GM12872 (cell line): ENCODE measurements around the gene PTPN4.

Experiments used
- TF ChIP-seq, protein P1 (sequence below): IDR thresholded peaks from 3 replicates; pipeline ENCODE4 v1.5.1; 2011; ENCODE audit warnings: low read depth, mild to moderate bottlenecking, low read length, moderate library complexity; ENCODE audit not compliant: insufficient read depth

PTPN4 gene

DNA sequence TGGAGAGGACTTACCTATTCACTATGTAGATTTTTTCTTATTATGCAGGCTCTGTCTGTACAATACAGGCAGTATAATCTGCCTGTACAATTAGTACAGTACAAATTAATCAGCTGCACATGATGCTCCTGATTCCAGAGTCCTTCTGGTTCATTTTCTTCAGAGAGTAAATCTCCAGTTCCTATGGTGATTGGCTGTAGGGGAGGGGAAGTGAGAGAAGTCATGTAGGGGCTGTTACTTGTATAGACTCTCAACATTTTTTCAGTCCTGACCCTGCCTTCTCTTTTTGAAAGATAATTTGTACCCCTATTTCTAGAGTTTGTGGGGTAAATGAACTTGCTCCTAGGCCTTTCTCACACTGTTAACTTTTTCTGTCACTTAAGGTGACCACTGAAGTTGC is 54.5 kb downstream of the PTPN4 start:
- TF ChIP-seq, protein P1, sequence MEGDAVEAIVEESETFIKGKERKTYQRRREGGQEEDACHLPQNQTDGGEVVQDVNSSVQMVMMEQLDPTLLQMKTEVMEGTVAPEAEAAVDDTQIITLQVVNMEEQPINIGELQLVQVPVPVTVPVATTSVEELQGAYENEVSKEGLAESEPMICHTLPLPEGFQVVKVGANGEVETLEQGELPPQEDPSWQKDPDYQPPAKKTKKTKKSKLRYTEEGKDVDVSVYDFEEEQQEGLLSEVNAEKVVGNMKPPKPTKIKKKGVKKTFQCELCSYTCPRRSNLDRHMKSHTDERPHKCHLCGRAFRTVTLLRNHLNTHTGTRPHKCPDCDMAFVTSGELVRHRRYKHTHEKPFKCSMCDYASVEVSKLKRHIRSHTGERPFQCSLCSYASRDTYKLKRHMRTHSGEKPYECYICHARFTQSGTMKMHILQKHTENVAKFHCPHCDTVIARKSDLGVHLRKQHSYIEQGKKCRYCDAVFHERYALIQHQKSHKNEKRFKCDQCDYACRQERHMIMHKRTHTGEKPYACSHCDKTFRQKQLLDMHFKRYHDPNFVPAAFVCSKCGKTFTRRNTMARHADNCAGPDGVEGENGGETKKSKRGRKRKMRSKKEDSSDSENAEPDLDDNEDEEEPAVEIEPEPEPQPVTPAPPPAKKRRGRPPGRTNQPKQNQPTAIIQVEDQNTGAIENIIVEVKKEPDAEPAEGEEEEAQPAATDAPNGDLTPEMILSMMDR = no peak

DNA sequence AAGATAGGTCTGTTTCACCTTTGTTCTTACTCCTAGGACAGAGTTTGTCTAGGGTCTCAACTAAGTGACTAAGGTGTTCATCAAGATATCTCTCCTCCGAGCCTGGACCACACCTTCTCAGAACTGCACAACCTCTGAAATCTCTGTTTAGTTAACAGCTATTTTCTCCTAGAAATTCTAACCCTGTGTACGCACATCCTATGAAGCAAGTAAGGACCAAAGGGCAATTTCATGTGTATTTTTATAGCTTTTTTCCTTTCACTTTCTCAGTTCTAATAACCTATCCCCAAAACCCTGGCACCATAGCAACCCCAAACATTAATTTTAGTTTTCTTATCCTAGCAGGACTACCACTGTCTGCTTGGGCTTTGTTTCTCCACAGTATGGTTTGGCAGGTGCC is 59.1 kb downstream of the PTPN4 start:
- TF ChIP-seq, protein P1 = no peak

DNA sequence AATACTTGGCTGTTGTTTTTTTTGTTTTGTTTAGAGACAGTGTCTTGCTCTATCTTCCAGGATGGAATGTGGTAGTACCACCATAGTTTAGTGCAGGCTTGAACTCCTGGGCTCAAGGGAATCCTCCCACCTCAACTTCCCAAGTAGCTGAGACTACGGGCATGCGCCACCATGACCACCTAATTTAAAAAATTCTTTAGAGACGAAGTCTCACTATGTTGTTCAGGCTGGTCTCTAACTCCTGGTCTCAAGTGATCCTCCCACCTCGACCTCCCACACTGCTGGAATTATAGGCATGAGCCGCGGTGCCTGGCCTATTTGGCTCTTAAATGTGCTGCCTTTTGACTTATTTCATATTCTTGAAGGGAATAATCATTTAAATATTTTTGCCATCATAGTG is 60.1 kb downstream of the PTPN4 start:
- TF ChIP-seq, protein P1 = no peak

DNA sequence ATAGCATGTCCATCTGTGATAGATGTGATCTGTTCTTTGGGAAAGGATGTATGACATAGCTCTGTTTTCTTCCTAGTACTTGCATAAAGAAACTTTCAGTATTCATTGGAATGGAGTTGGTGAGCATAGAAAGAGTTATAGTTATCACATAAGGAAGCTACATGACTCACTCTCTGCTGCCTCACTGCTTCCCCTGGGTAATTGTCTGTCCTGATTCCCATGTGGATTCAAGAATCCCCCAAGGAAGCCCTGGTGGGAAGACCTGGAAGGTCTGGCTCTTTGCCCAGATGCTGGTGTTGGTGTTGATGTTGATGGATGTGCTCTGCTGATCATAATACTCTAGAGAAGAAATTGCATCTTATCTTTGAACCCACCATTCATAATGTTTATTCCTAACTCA is 60.6 kb downstream of the PTPN4 start:
- TF ChIP-seq, protein P1 = no peak

DNA sequence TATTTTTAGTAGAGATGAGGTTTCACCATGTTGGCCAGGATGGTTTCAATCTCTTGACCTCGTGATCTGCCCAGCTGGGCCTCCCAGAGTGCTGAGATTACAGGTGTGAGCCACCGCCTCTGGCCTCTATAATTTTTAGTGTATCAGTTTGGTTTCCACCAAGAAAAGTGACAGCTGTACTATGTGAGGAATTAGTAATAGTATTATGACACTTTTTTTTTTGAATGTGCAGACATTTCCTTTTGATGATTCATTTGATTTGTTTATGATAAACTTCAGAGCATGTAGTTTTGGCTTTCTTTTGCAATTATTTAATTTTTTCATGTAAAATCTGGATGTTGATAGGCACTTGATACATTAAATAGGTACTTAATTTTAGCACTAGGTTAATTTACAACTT is 61.5 kb downstream of the PTPN4 start:
- TF ChIP-seq, protein P1 = no peak

DNA sequence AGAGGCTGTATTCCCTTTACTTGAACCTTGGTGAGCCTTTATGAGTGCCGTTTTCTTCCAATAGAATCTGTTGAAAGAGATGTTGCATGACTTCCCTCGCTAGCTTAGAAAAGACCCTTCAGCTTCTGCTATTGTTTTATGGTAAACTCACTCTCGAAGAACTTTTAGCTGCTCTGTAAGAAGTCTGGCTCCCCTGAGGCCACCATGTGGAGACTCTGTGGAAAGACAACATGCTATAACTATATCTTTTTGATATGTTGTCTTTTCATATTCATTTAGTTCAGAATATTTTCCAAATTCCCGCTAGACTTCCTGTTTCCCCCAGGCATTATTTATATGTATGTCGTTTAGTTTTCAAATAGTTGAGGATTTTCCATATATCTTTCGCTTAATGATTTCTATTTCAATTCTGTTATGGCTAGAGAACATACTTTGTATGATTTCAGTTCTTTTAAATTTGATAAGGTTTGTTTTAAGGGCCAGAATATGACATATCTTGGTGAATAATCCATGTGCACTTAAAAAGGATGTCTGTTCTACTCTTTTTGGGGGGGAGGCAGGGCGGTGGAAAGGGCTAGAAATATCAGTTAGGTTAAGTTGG is 64.1 kb downstream of the PTPN4 start:
- TF ChIP-seq, protein P1 = peak; percentile 66; the same call in 2 of the 3 replicates

DNA sequence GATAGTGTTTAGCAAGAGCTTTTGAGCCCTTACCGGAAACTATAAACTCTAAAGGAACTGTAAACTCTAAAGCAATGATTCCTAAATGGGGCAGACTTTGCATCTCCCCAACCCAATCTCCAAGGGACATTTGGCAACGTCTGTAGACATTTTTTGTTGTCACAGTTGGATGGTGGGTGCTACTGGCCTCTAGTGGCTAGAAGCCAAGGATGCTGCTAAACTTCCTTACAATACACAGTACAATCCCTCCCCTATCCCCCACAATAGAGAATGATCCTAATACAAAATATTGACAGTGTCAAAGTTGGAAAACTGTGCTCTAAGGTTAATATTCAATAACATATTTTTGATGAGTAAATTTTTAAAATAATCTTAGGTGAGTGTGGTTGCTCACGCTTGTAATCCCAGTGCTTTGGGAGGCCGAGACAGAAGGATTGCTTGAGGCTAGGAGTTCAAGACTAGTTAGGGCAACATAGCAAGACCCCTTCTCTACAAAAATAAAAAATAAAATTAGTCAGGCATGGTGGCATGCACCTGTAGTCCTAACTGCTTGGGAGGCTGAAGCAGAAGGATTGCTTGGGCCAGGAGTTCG is 66.7 kb downstream of the PTPN4 start:
- TF ChIP-seq, protein P1 = peak; percentile 76
